ENCODE measurements around the gene TNIP3. TPM values are rescaled to one million over a fixed set of nuclear protein-coding genes. Genes with fewer than 3 reads are reported as not detected.
"Not testable (repeated sequence)": the region's sequence is repeated elsewhere in the genome, so short reads cannot be mapped to it uniquely, and the experiment has no call there.

The TNIP3 gene, protein sequence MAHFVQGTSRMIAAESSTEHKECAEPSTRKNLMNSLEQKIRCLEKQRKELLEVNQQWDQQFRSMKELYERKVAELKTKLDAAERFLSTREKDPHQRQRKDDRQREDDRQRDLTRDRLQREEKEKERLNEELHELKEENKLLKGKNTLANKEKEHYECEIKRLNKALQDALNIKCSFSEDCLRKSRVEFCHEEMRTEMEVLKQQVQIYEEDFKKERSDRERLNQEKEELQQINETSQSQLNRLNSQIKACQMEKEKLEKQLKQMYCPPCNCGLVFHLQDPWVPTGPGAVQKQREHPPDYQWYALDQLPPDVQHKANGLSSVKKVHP
- total RNA-seq (under 1 TPM in 2 of 9 donors, not detected in 7; 0.14 to 0.59 TPM), polyA plus RNA-seq (under 1 TPM in 1 of 2 donors, not detected in 1; 0.07 TPM)
- long read RNA-seq, donor 1: 0 reads
- long read RNA-seq, donor 2: 0 reads
- long read RNA-seq, donor 3: 0 reads

DNA sequence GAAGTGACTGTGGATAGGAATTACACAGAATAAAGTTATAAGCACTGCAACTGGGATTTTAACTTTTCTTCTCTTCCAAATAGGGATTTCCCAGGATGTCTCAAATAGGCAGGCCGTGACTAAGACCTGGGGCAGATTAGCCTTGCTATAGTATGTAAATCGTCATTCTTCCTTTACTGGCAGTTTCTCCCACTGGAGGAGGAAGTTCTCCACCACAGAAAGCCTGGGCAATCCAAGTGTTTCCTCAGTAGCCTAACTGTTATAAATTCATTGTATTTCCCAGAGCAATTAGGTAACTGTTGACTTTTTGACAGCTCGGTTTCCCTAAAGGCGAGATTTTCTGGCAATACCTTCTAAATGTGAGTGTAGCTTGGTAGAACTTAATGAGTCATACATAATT is at the start of gene TNIP3:
Gene TNIP3 (minus strand): TSS at position 31 of the 400 bp plus-strand sequence. CDS start 196 bp downstream, outside the sequence.
- DNase-seq (no peak), ATAC-seq (no peak)
- Histone ChIP-seq H3K4me3 (no peak within 1 kb of the TSS), H3K27ac (peak within 1 kb of the TSS in 1 of 12 donors; percentile 2), H3K27me3 (peaks cover 0 to 7% (median 0%) of the 10 kb centered on the region in 9 donors), H3K36me3 (no peaks in the 10 kb centered on the region), H3K4me1 (peaks cover 0 to 17% (median 0%) of the 10 kb centered on the region in 12 donors), H3K9me3 (no peaks in the 10 kb centered on the region)
- TF ChIP-seq POLR2A (IDR thresholded peaks at IDR 0.05): no peak
- TF ChIP-seq, protein P1, sequence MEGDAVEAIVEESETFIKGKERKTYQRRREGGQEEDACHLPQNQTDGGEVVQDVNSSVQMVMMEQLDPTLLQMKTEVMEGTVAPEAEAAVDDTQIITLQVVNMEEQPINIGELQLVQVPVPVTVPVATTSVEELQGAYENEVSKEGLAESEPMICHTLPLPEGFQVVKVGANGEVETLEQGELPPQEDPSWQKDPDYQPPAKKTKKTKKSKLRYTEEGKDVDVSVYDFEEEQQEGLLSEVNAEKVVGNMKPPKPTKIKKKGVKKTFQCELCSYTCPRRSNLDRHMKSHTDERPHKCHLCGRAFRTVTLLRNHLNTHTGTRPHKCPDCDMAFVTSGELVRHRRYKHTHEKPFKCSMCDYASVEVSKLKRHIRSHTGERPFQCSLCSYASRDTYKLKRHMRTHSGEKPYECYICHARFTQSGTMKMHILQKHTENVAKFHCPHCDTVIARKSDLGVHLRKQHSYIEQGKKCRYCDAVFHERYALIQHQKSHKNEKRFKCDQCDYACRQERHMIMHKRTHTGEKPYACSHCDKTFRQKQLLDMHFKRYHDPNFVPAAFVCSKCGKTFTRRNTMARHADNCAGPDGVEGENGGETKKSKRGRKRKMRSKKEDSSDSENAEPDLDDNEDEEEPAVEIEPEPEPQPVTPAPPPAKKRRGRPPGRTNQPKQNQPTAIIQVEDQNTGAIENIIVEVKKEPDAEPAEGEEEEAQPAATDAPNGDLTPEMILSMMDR (IDR thresholded peaks at IDR 0.05): no peak
- intact Hi-C loops (cut with DNase I): no loop called here
- 74 to 78% (median 77%) methylated on average over 4 of the region's 4 CpGs for WGBS, 4 donors

DNA sequence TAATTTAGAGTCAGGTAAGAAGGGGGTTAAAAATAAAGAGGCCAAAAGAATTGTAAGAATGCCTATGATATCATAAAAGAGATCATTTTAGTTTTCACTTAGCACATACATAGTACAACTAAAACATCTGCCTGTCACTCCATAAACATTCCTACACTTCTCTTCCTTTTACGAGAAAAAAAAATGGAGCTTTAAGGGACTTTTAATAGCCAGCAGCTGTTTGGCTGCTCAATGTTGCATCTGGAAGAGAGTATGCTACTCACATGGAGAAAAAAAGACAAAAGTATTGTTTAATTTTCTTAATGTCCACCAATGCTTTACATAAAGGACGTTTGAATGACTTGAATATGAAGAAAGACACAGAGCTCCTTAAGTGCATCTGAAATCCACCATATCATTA is 48.7 kb upstream of the TNIP3 start:
- intact Hi-C loops (cut with DNase I): no loop called here

DNA sequence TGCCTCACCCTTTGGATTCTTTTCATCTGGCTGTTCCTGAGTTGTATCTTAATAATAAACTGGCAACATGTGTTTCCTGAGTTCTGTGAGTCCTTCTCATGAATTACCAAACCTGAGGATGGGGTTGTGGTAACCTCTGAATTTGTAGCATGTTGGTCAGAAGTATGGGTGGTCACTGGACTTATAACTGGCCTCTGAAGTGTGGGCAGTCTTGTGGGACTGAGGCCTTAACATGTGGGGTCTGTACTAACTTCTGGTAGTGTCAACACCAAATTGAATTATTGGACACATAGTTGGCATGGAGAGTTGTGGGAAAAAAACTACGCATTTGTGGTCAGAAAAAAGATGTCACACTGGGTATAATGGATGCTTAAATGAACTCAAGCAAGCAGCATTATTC is 45.0 kb upstream of the TNIP3 start:
- no peaks in the 10 kb centered on the region for H3K36me3 ChIP-seq
- 93 to 97% (median 96%) methylated on average over 1 of the region's 1 CpG for WGBS, 4 donors
- H3K27ac ChIP-seq: no peak overlapping the region
- TF ChIP-seq, protein P1 (IDR thresholded peaks at IDR 0.05): no peak
- no peak for TF ChIP-seq POLR2A (IDR thresholded peaks at IDR 0.05)
- no peak overlapping the region for H3K4me3 ChIP-seq
- ATAC-seq (no peak), DNase-seq (no peak)
- H3K9me3 ChIP-seq: peaks cover 0 to 7% (median 0%) of the 10 kb centered on the region in 12 donors
- intact Hi-C loops (cut with DNase I): no loop called here
- peaks cover 0 to 3% (median 0%) of the 10 kb centered on the region in 9 donors for H3K27me3 ChIP-seq
- no peaks in the 10 kb centered on the region for H3K4me1 ChIP-seq

More for the DNA sequence above, 48.7 kb upstream of the TNIP3 start:
- Histone ChIP-seq H3K36me3 (no peaks in the 10 kb centered on the region), H3K4me1 (no peaks in the 10 kb centered on the region), H3K4me3 (no peak overlapping the region), H3K27me3 (no peaks in the 10 kb centered on the region), H3K9me3 (peaks cover 0 to 7% (median 0%) of the 10 kb centered on the region in 12 donors), H3K27ac (no peak overlapping the region)
- 57 to 66% (median 60%) methylated on average over 2 of the region's 2 CpGs for WGBS, 4 donors
- TF ChIP-seq POLR2A (IDR thresholded peaks at IDR 0.05): no peak
- TF ChIP-seq, protein P1 (IDR thresholded peaks at IDR 0.05): no peak
- DNase-seq (no peak), ATAC-seq (no peak)

DNA sequence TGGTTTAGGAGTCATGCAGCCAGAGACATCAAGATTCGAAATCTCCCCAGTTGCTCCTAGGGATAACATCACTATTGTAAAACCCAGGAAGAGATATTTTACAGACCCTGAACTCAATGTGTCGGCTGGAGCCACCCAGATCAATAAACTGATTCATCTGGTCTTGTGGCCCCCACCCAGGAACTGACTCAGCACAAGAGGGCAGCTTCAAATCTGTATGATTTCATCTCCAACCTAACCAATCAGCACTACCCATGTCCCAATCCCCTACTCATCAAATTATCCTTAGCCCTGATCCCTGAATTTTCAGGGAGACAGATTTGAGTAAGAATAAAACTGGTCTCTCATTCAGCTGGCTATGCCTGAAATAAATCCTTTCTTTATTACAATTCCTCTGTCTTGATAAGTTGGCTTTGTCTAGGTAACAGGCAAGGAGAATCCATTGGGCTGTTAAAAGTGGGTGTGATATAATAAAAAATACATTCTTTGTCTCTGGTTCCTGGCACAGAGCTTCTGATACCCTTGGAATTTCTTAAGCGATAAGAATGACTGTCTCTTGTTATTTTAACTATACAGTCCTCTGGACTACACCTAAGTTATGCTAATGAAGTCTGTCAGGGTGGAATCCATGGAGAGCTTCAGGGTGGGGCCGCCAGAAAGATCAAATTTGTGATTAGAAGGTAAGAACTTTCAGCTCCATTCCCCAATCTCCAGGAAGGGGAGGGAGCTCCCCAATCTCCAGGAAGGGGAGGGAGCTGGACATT is 44.3 kb upstream of the TNIP3 start:
- intact Hi-C loops (cut with DNase I): no loop called here
- Histone ChIP-seq H3K36me3 (no peaks in the 10 kb centered on the region), H3K4me1 (no peaks in the 10 kb centered on the region), H3K9me3 (peaks cover 0 to 7% (median 0%) of the 10 kb centered on the region in 12 donors), H3K27me3 (peaks cover 0 to 3% (median 0%) of the 10 kb centered on the region in 9 donors), H3K27ac (no peak overlapping the region), H3K4me3 (no peak overlapping the region)
- no peak for DNase-seq
- 79 to 88% (median 87%) methylated on average over 4 of the region's 4 CpGs for WGBS, 4 donors
- no peak for TF ChIP-seq POLR2A (IDR thresholded peaks at IDR 0.05)
- TF ChIP-seq, protein P1 (IDR thresholded peaks at IDR 0.05): no peak
- no peak for ATAC-seq

DNA sequence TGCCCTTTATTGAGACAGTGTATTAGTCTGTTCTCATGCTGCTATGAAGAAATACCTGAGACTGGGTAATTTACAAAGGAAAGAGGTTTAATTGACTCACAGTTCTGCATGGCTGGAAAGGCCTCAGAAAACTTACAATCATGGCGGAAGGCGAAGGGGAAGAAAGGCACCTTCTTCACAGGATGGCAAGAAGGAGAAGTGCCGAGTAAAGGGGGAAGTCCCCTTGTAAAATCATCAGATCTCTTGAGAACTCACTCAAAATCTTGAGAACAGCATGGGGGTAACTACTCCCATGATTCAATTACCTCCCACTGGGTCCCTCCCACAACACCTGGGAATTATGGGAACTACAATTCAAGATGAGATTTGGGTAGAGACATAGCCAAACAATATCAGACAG is 41.7 kb upstream of the TNIP3 start:
- WGBS, 4 donors: 83 to 91% (median 87%) methylated on average over 3 of the region's 3 CpGs
- H3K4me1 ChIP-seq; H3K36me3 ChIP-seq; H3K27me3 ChIP-seq; H3K4me3 ChIP-seq; H3K27ac ChIP-seq; intact Hi-C loops (cut with DNase I); H3K9me3 ChIP-seq; ATAC-seq; DNase-seq: not testable (repeated sequence)
